22Rv1 (cell line): ENCODE results near the gene TSPAN31.

Experiments
- CTCF ChIP-seq: fragments of 450-650 bp; IDR thresholded peaks from 2 replicates; pipeline ENCODE4 v1.5.1; 2017; ENCODE audit warnings: mild to moderate bottlenecking
- ZFX ChIP-seq: fragments of 450-650 bp; IDR thresholded peaks from 2 replicates; pipeline ENCODE4 v1.6.1; 2017; ENCODE audit warnings: antibody characterized with exemption, borderline replicate concordance

- TF ChIP-seq CTCF = no peak
- no peak for TF ChIP-seq ZFX
Observed at GRCh38 chr12:57713209-57713608, 31.6 kb upstream of the TSPAN31 start.
